Measurements from ENCODE around the gene GNAI3.

DNA sequence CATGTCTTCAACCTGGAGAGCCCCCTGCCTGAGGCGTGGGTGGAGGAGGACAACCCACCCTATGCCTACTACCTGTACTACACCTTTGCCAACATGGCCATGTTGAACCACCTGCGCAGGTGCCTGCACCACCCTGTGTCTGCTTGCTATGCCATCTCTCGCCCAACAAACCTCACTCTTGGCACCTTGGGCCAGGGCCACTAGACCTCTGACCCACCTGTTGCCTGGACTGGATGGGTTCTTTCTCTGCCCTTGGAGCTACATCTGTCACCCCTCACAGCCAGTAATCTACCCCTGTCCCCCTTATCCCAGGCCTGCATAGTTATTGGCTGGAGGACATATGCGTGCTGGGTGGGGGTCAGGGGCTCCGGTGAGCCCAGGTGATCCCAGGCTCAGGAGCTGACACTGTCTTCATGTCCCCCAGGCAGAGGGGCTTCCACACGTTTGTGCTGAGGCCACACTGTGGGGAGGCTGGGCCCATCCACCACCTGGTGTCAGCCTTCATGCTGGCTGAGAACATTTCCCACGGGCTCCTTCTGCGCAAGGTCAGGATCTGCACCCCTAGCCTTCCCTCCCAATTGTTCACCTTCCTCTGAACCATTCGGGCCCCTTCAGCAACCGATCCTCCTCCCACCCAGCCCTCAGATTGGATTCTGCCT is 81.1 kb downstream of the GNAI3 start:
- TF ChIP-seq POLR2A (IDR thresholded peaks at IDR 0.05; ENCODE audit: low read length), result no peak
- no peak for TF ChIP-seq GATA1 (IDR thresholded peaks at IDR 0.05; ENCODE audit: low read depth, low read length)
